ENCODE results near the gene CDHR2.

CDHR2 gene

GRCh38 chr5:176573564-176574296, 24.6 kb downstream of the CDHR2 start:
- H3K4me3 ChIP-seq (ENCODE audit: control insufficient read depth in 1 of 7, extremely low read depth in 1 of 7, insufficient read depth in 4 of 7, low read depth in 2 of 7, low read length in 6 of 7), result no peak overlapping the region
- peak; percentile 47 to 72 (median 67) for DNase-seq
- CTCF ChIA-PET, result interaction anchor here (0.5 to 2.6 kb wide), 21 partner anchors 11 to 158 kb away, joined by 3 to 16 read pairs (median 3); partner anchors contain the start of gene TSPAN17
- WGBS (ENCODE audit: insufficient coverage), result 43% methylated on average over 16 of the region's 18 CpGs
- H3K9me3 ChIP-seq (ENCODE audit: control extremely low read depth in 1 of 5, control insufficient read depth in 4 of 5, insufficient read depth in 2 of 5, low read depth in 1 of 5, low read length in 4 of 5), result no peaks in the 10 kb centered on the region
- no peaks in the 10 kb centered on the region for H3K4me1 ChIP-seq (ENCODE audit: control extremely low read depth in 1 of 4, control insufficient read depth in 4 of 4, insufficient read depth in 4 of 4, low read length in 3 of 4)
- H3K27me3 ChIP-seq (replicated peaks in 2 of 5; ENCODE audit: control insufficient read depth in 4 of 5, insufficient read depth in 5 of 5, low read length in 4 of 5), result peaks cover 0 to 5% (median 2%) of the 10 kb centered on the region in 5 experiments
- POLR2A ChIA-PET, result interaction anchor here (1.0 kb wide), 1 partner anchor 14 kb away, joined by 3 read pairs; no protein-coding TSS in a partner anchor
- H3K36me3 ChIP-seq (ENCODE audit: control insufficient read depth in 4 of 4, insufficient read depth in 4 of 4, low read length in 3 of 4), result no peaks in the 10 kb centered on the region
- no peak overlapping the region for H3K27ac ChIP-seq (ENCODE audit: insufficient read depth in 1 of 2, low read depth in 1 of 2, low read length in 2 of 2, poor library complexity in 1 of 2, severe bottlenecking in 2 of 2)

- Histone ChIP-seq H3K27me3 (replicated peaks in 2 of 5; ENCODE audit: control insufficient read depth in 4 of 5, insufficient read depth in 5 of 5, low read length in 4 of 5) (peaks cover 0 to 5% (median 2%) of the 10 kb centered on the region in 5 experiments), H3K9me3 (ENCODE audit: control extremely low read depth in 1 of 5, control insufficient read depth in 4 of 5, insufficient read depth in 2 of 5, low read depth in 1 of 5, low read length in 4 of 5) (no peaks in the 10 kb centered on the region), H3K4me3 (ENCODE audit: control insufficient read depth in 1 of 7, extremely low read depth in 1 of 7, insufficient read depth in 4 of 7, low read depth in 2 of 7, low read length in 6 of 7) (no peak overlapping the region), H3K36me3 (ENCODE audit: control insufficient read depth in 4 of 4, insufficient read depth in 4 of 4, low read length in 3 of 4) (no peaks in the 10 kb centered on the region), H3K27ac (ENCODE audit: insufficient read depth in 1 of 2, low read depth in 1 of 2, low read length in 2 of 2, poor library complexity in 1 of 2, severe bottlenecking in 2 of 2) (no peak overlapping the region), H3K4me1 (ENCODE audit: control extremely low read depth in 1 of 4, control insufficient read depth in 4 of 4, insufficient read depth in 4 of 4, low read length in 3 of 4) (no peaks in the 10 kb centered on the region)
- 51% methylated on average over 10 of the region's 10 CpGs for WGBS (ENCODE audit: insufficient coverage)
- DNase-seq, result no peak
- ChIA-PET POLR2A (interaction anchor here (1.0 kb wide), 1 partner anchor 13 kb away, joined by 3 read pairs; no protein-coding TSS in a partner anchor), CTCF (interaction anchor here (0.9 to 2.1 kb wide), 8 partner anchors 11 to 158 kb away, joined by 3 to 6 read pairs (median 4); no protein-coding TSS in a partner anchor)
These were observed 25.1 kb downstream of the CDHR2 start for GRCh38 chr5:176574297-176574591.

GRCh38 chr5:176575066-176575465, 25.9 kb downstream of the CDHR2 start:
- ChIA-PET CTCF (interaction anchor here (0.6 to 1.9 kb wide), 5 partner anchors 11 to 42 kb away, joined by 3 to 6 read pairs (median 5); no protein-coding TSS in a partner anchor), POLR2A (no interaction called here)
- H3K36me3 ChIP-seq (ENCODE audit: control insufficient read depth in 4 of 4, insufficient read depth in 4 of 4, low read length in 3 of 4), result no peaks in the 10 kb centered on the region
- H3K27me3 ChIP-seq (replicated peaks in 2 of 5; ENCODE audit: control insufficient read depth in 4 of 5, insufficient read depth in 5 of 5, low read length in 4 of 5), result peaks cover 0 to 5% (median 2%) of the 10 kb centered on the region in 5 experiments
- no peaks in the 10 kb centered on the region for H3K4me1 ChIP-seq (ENCODE audit: control extremely low read depth in 1 of 4, control insufficient read depth in 4 of 4, insufficient read depth in 4 of 4, low read length in 3 of 4)
- DNase-seq, result no peak
- H3K4me3 ChIP-seq (ENCODE audit: control insufficient read depth in 1 of 7, extremely low read depth in 1 of 7, insufficient read depth in 4 of 7, low read depth in 2 of 7, low read length in 6 of 7), result no peak overlapping the region
- WGBS (ENCODE audit: insufficient coverage), result 97% methylated on average over 7 of the region's 14 CpGs
- no peaks in the 10 kb centered on the region for H3K9me3 ChIP-seq (ENCODE audit: control extremely low read depth in 1 of 5, control insufficient read depth in 4 of 5, insufficient read depth in 2 of 5, low read depth in 1 of 5, low read length in 4 of 5)
- no peak overlapping the region for H3K27ac ChIP-seq (ENCODE audit: insufficient read depth in 1 of 2, low read depth in 1 of 2, low read length in 2 of 2, poor library complexity in 1 of 2, severe bottlenecking in 2 of 2)

GRCh38 chr5:176575488-176576422, 26.6 kb downstream of the CDHR2 start:
- H3K4me3 ChIP-seq (ENCODE audit: control insufficient read depth in 1 of 7, extremely low read depth in 1 of 7, insufficient read depth in 4 of 7, low read depth in 2 of 7, low read length in 6 of 7), result no peak overlapping the region
- no peaks in the 10 kb centered on the region for H3K4me1 ChIP-seq (ENCODE audit: control extremely low read depth in 1 of 4, control insufficient read depth in 4 of 4, insufficient read depth in 4 of 4, low read length in 3 of 4)
- no peak for DNase-seq
- H3K27ac ChIP-seq (ENCODE audit: insufficient read depth in 1 of 2, low read depth in 1 of 2, low read length in 2 of 2, poor library complexity in 1 of 2, severe bottlenecking in 2 of 2), result no peak overlapping the region
- ChIA-PET POLR2A (no interaction called here), CTCF (interaction anchor here (1.3 to 1.8 kb wide), 3 partner anchors 10 to 42 kb away, joined by 4 to 6 read pairs (median 5); no protein-coding TSS in a partner anchor)
- peaks cover 0 to 5% (median 2%) of the 10 kb centered on the region in 5 experiments for H3K27me3 ChIP-seq (replicated peaks in 2 of 5; ENCODE audit: control insufficient read depth in 4 of 5, insufficient read depth in 5 of 5, low read length in 4 of 5)
- 97% methylated on average over 33 of the region's 37 CpGs for WGBS (ENCODE audit: insufficient coverage)
- H3K9me3 ChIP-seq (ENCODE audit: control extremely low read depth in 1 of 5, control insufficient read depth in 4 of 5, insufficient read depth in 2 of 5, low read depth in 1 of 5, low read length in 4 of 5), result no peaks in the 10 kb centered on the region
- H3K36me3 ChIP-seq (ENCODE audit: control insufficient read depth in 4 of 4, insufficient read depth in 4 of 4, low read length in 3 of 4), result no peaks in the 10 kb centered on the region

GRCh38 chr5:176577312-176578176, 28.4 kb downstream of the CDHR2 start:
- no peak overlapping the region for H3K27ac ChIP-seq (ENCODE audit: insufficient read depth in 1 of 2, low read depth in 1 of 2, low read length in 2 of 2, poor library complexity in 1 of 2, severe bottlenecking in 2 of 2)
- ChIA-PET POLR2A (no interaction called here), CTCF (interaction anchor here (0.9 to 1.7 kb wide), 4 partner anchors 10 to 164 kb away, joined by 3 to 6 read pairs (median 4); no protein-coding TSS in a partner anchor)
- no peaks in the 10 kb centered on the region for H3K4me1 ChIP-seq (ENCODE audit: control extremely low read depth in 1 of 4, control insufficient read depth in 4 of 4, insufficient read depth in 4 of 4, low read length in 3 of 4)
- H3K36me3 ChIP-seq (ENCODE audit: control insufficient read depth in 4 of 4, insufficient read depth in 4 of 4, low read length in 3 of 4), result no peaks in the 10 kb centered on the region
- H3K27me3 ChIP-seq (replicated peaks in 2 of 5; ENCODE audit: control insufficient read depth in 4 of 5, insufficient read depth in 5 of 5, low read length in 4 of 5), result peaks cover 0 to 5% (median 0%) of the 10 kb centered on the region in 5 experiments
- no peak overlapping the region for H3K4me3 ChIP-seq (ENCODE audit: control insufficient read depth in 1 of 7, extremely low read depth in 1 of 7, insufficient read depth in 4 of 7, low read depth in 2 of 7, low read length in 6 of 7)
- H3K9me3 ChIP-seq (ENCODE audit: control extremely low read depth in 1 of 5, control insufficient read depth in 4 of 5, insufficient read depth in 2 of 5, low read depth in 1 of 5, low read length in 4 of 5), result no peaks in the 10 kb centered on the region
- peak in 1 of 3 donors; percentile 19 for DNase-seq
- 89% methylated on average over 35 of the region's 36 CpGs for WGBS (ENCODE audit: insufficient coverage)

- CTCF ChIA-PET, result interaction anchor here (0.8 to 2.0 kb wide), 11 partner anchors 8 to 848 kb away, joined by 3 to 7 read pairs (median 3); no protein-coding TSS in a partner anchor
- peak; percentile 25 to 60 (median 58) for DNase-seq
- Histone ChIP-seq H3K27ac (ENCODE audit: insufficient read depth in 1 of 2, low read depth in 1 of 2, low read length in 2 of 2, poor library complexity in 1 of 2, severe bottlenecking in 2 of 2) (no peak overlapping the region), H3K4me3 (ENCODE audit: control insufficient read depth in 1 of 7, extremely low read depth in 1 of 7, insufficient read depth in 4 of 7, low read depth in 2 of 7, low read length in 6 of 7) (no peak overlapping the region), H3K4me1 (ENCODE audit: control extremely low read depth in 1 of 4, control insufficient read depth in 4 of 4, insufficient read depth in 4 of 4, low read length in 3 of 4) (no peaks in the 10 kb centered on the region), H3K9me3 (ENCODE audit: control extremely low read depth in 1 of 5, control insufficient read depth in 4 of 5, insufficient read depth in 2 of 5, low read depth in 1 of 5, low read length in 4 of 5) (no peaks in the 10 kb centered on the region), H3K36me3 (ENCODE audit: control insufficient read depth in 4 of 4, insufficient read depth in 4 of 4, low read length in 3 of 4) (no peaks in the 10 kb centered on the region), H3K27me3 (replicated peaks in 2 of 5; ENCODE audit: control insufficient read depth in 4 of 5, insufficient read depth in 5 of 5, low read length in 4 of 5) (peaks cover 0 to 5% (median 0%) of the 10 kb centered on the region in 5 experiments)
- POLR2A ChIA-PET, result no interaction called here
- WGBS (ENCODE audit: insufficient coverage), result 66% methylated on average over 13 of the region's 15 CpGs
These were observed 29.3 kb downstream of the CDHR2 start for GRCh38 chr5:176578391-176578808.

All from common myeloid progenitor, CD34-positive (primary cell).